GM10847 (cell line): ENCODE measurements around the gene PSMD8.

Source experiments
- POLR2A ChIP-seq: IDR thresholded peaks from 2 replicates; pipeline ENCODE4 v1.6.1; 2011; ENCODE audit not compliant: insufficient read length; ENCODE audit errors: extremely low read depth

The PSMD8 gene

DNA sequence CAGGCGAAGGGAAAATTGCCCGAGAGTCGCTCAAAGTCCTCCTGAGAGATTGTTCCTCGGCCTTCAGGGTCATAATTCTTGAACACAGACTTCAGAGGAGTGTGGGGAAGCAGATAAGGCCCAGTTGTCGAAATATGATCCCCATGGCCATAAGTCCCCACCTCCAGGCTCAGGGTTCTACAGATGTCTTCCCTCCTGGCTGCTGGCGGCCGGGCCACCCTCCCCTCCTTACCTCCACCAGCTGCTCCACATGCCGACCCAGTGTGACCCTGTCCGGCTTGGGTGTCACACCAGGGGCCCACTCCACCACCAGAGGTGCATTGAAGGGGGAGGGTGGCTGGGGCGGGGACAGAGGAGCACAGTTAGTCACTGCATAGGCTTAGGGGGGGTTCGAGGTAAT is 38.6 kb downstream of the PSMD8 start:
- TF ChIP-seq POLR2A = no peak

DNA sequence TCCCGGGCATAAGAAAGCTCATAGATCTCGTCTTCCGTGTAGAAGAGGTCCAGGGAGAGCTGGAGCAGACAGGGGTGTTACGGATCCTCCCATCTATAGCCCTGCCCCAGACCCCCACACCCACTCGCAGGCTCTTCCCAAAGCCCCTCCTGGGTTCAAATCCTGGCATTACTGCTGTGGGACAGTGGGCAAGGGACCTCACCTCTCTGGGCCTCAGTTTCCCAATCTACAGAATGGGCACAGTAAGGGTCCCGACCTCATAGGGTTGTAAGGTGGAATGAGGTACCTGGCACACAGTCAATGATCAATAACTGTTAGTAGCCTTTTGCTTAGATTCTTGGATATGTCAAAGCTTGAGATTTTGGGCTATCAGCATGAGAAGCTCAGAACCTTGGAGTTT is 39.0 kb downstream of the PSMD8 start:
- TF ChIP-seq POLR2A = no peak

DNA sequence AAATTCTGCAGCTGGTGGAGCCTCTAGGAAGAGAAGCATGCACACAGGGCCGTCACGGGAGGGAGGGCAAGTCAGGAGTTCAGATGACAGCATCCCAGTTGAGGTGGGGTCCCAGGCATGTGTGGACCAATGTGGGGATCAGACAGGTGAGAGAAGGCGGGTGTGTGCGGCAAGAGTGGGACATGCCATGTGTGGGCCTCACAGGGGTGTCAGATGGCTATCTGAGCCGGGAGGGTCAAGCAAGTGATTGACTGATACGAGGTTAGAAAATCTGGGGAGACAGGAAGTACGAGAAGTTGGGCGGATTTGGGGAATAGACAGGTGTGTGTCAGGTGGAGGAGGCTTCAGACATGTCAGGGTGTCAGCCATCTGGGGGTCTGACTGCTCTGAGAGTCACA is 42.8 kb downstream of the PSMD8 start:
- TF ChIP-seq POLR2A = no peak

DNA sequence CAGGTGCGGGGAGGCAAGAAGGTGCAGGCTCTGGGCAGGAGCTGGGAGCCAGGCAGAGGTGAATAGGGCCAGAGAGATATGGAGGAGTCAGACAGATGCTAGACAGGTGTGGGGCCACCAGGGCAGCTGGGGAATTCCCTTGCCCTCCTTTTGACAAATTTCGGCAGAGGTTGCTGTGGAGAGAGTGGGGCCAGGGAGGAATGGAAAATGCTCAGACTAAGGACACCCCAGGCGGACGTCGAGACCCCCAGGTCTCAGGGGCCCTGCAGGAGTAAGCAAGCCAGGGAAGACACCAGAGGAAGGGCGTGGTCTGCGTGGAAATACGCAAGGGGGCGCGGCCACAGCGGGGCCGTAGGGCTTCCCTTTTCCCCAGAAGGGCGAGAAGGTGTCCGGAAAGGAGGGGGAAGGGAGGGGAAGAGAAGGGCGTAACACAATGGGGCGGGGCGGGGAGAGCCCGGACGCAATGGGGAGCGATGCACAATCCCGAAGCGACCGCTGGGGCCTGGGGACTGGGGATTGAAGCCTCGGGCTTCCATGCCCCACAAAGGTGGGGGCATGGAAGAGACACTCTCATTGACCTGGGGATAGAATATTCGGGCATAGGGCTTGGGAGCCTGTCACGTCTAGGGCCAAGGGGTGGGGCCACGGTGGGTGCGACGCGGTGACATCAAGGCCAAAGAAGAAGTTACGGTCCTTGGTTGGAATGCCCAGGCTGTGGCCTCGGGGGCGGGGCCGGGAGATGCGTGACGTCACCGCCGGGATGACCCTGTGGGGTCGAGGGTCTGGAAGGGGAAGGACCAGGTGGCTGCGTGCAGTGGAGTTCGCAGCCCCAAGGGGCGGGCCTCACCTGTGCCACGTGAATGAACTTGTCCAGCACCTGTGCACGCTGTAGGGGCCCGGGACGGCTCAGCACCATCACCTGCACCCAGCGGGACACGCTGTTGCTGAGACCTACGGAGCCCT is 43.5 kb downstream of the PSMD8 start:
- no peak for TF ChIP-seq POLR2A

DNA sequence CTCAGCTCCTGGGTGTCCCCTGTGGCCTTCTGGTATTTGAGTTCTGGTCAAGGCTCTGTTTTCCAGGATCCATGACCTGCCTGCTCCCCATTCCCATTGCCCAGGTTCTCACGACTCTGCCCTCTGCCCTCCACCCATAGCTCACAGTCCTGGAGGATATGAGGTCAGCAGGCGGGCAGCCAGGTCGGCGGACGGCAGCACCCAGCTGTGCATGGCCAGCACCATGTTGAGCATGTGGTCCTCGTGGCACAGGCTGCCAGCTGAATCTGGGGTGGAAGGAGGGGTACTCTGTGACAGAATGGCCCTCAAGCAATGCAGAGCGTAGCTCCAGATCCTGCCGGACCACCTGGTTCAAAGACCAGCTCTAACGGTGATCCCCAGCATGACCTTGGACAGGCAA is 46.6 kb downstream of the PSMD8 start:
- no peak for TF ChIP-seq POLR2A

- no peak for TF ChIP-seq POLR2A
These were observed 47.5 kb downstream of the PSMD8 start for GRCh38 chr19:38421856-38422255.

- no peak for TF ChIP-seq POLR2A
These were observed 48.1 kb downstream of the PSMD8 start for GRCh38 chr19:38422438-38422837.

GRCh38 chr19:38424272-38424671 is 49.9 kb downstream of the PSMD8 start:
- no peak for TF ChIP-seq POLR2A

- no peak for TF ChIP-seq POLR2A
These were observed 50.9 kb downstream of the PSMD8 start for GRCh38 chr19:38425222-38425809.

GRCh38 chr19:38425810-38426466 is 51.6 kb downstream of the PSMD8 start, which contains the start of gene RASGRP4:
TSS of gene RASGRP4 (minus strand) at chr19:38426219. CDS start at chr19:38426091, 128 bp downstream.
- TF ChIP-seq POLR2A = no peak

DNA sequence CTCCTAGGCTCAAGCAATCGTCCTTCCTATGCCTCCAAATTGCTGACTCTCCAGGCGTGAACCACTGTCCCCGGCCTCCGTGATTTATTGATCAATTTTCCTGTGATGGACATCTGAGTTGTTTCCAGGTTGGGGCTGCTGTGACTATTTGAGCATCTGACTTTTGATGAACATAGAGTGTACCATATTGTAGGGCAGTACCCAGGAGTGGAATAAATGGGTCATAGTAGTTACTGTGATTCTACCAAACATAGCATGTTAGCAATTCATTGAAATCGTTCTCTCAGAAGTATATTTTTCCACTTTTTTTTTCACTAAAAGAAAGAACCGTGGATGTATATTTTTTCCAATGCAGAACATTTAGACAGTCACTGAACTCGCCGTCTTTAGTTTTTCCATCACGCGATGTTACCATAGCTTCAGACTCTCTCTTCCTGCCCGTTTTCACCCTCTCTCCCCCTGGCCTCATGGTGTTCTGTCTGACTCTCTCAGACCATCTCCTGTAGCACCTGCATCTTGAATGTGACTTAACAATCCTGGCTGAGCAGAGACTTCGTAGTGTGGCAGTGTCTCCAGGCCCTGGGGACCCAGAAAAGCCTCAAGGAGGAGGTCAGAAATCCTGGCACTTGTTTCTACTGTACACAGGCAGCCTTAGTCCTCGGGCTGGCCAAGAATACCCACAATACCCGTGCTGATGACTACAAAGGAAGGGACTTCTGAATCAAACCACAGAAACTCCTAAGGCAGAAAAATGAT is 54.9 kb downstream of the PSMD8 start:
- TF ChIP-seq POLR2A = no peak

- no peak for TF ChIP-seq POLR2A
These were observed 55.4 kb downstream of the PSMD8 start for GRCh38 chr19:38429811-38430156.

GRCh38 chr19:38430931-38431330 is 56.6 kb downstream of the PSMD8 start:
- TF ChIP-seq POLR2A = no peak

- no peak for TF ChIP-seq POLR2A
These were observed 58.9 kb downstream of the PSMD8 start, which contains the start of gene RYR1 for GRCh38 chr19:38433268-38433733. TSS of gene RYR1 (plus strand) at chr19:38433691. CDS start at chr19:38433830, 139 bp downstream.
